NCI-H524 (cell line): Measurements from ENCODE around the gene LHPP.

Experiments used
- DNase-seq, 2 experiments: peaks; one replicate each; lab custom pipeline; 2025; lab: John Stamatoyannopoulos, UW

LHPP gene

DNA sequence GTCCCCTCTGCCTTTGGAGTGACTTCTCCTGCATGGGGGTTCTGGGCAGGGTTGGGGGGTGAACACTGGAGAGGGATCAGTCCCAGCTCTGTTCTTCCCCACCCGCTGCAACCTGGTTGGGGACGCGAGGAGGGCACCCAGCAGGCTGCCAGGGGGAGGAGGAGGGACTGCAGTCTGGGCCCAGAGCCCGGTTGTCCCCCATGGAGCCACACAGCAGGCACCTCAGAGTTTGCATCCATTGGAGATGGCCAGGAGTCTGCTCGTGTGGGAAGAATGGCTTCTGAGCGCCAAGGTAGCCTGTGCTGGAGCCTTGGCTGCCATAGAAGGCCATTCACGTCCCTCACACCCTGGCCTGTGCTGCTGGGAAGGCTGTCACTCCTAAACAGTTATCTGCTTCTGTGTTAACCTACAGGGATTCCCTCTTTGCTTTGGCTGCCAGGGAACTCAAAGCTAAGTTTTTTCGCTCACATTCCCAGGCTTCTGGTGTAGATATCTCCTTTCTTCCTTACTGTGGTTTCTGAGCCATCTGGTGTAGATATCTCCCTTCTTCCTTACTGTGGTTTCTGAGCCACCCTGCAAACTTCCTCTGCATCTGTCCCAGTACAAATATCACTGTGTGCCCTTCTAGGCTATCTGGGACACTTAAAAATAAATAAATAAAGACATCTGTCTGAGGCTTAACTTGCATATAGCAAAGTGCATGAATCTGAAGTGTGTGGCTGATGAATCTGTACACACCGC is 133.7 kb downstream of the LHPP start:
- DNase-seq, result no peak

DNA sequence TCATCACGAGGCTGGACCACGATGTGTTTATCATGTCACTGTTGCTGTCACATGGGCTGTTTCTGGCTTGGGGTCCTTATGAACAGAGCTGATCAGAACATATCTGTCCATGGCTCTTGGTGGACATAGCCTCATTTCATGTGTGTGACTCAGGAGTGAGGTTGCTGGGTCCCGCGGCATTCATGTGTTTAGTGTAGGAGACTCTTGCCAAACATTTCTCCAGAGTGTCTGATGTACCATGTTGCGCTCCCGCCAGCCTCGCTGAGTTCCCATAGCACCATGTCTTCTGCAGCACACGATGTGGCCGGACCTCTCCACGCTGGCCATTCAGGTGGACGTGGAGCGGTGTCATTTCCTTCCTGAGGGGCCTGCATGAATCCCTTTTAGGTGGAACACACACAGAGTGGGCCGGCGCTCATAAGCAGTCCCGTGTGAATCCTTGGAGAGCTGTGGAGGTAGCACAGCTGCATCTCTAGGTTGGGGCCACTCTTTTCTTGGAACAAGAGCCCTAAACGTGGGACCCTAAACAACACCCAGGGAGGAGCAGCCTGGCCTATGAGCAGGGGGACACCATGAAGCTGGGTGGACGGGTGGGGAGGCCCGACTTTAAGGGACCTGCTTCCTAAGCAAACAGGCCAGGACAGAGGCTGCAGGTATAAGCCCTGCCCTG is 134.6 kb downstream of the LHPP start:
- DNase-seq, result no peak

DNA sequence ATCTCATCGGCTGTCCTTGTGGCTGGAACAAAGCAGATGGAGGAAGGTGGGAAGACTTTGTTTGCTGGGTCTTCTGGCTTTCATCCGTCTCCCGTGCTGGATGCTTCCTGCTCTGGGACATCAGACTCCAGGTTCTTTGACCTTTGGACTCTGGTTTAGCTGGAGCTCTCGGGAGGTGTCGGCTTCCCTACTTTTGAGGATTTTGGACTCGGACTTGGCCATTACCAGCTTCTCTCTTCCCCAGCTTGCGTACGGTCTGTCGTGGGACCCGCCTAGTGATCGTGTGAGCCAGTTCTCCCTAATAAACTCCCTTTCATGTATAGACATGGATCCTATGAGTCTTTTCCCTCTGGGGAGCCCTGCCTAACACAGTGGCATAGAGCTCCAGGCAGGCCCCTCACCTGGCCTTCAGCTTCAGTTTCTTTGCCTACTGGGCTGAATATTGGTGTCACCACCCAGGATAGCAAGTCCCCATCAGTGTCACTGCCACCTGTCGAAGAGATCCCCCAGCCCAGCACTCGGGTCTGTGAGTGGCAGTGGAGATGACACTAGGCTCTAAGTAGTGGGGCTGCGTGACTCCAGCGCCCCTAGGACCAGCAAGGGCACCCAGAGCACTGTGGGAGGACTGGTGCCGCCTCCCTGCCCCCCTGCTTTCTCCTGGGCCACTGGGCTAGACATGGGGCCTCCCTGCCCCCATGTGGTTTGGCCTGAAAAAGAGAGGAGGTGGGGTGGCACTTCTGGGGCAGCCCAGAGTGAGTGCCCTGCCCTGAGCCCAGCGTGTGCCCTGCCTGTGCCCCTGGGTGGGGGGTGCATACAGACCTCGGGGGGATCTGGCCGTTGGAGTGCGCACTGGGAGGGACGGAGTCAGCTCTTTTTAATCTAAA is 135.6 kb downstream of the LHPP start:
- no peak for DNase-seq

DNA sequence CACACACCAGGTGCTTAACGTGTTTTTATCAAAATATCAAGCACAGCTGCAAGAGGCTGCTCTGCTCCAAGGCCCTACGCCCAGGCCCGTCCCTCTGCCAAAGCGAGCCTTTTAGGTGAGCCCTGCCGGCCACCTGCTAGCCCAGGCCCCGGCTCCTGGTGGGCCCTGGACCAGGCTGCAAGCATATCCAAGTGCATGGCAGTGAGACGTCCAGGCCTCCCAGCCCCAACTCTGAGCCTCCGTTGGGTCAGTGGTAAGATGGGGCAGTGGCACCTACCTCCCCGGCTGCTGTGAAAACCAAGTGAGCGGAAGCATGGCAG is 136.2 kb downstream of the LHPP start:
- DNase-seq, result no peak

DNA sequence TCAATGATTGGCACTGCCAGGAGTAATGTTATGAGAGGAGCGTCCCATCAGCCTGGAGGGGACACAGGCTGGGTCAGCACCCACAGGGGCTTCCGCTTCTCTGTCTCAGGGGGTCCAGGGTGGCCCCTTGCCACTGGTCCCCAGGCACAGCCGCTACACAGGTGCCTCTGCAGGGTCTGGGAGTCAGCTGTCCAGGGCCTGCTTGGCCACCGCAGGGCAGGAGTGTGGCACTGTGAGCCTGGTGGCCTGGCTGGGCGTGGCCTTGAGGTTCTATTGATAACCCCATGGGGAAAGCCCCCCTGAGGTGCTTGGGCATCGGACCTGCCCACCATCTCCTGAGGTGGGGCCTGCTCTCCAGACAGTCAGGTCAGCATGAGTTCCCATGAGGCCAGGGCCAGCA is 136.6 kb downstream of the LHPP start:
- DNase-seq, result no peak

DNA sequence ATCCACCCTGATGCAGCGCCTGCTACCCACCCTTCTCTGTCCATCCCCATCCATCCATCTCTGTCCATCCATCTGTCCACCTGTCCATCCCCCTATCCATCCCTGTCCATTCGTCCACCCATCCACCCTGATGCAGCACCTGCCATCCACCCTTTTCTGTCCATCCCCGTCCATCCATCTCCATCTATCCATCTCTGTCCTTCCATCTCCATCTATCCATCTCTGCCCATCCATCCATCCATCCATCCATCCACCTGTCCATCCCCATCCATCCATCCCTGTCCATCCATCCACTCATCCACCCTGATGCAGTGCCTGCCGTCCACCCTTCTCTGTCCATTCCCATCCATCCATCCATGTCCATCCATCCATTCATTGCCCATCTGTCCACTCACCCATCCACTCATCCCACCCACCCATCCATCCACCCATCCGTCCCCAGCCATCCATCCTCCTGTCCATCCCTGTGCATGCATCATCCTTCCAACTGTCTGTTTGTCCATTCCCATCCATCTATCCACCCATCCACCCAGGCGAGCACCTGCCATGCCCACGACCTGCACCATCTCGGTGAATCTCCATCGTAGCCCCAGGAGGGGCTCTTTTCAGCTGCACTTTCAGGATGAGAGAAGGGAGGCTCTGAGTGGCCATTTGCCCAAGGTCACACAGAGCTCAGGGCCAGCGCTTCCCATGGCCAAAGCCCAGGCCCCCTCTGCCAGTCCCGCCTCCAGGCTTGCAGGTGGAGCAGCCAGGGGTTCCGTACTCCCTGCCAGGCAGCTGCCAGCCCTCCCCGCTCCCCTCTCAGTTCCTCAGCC is 137.4 kb downstream of the LHPP start:
- no peak for DNase-seq

DNA sequence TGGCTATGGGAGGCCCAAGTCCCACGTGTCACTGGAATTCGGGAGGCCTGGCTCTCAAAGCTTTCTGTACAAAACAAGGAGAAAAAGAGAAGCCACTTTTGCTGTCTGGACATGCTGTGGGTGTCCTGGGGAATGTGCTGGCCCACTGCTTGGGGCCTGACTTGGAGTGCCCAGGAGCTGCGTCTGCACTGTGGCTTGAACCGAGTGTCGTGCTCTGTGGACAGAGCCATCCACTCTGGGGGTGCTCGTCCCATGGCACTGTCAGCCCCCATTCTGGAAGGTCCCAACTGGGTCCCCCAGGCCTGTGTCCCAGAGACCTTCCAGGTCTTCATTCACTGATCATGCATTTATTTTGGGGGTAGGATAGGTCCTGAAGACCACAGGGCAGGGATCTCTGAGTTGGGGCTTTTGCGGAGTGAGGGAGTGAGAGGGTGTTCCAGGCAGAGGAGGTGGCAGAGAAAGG is 138.0 kb downstream of the LHPP start:
- DNase-seq, result no peak

DNA sequence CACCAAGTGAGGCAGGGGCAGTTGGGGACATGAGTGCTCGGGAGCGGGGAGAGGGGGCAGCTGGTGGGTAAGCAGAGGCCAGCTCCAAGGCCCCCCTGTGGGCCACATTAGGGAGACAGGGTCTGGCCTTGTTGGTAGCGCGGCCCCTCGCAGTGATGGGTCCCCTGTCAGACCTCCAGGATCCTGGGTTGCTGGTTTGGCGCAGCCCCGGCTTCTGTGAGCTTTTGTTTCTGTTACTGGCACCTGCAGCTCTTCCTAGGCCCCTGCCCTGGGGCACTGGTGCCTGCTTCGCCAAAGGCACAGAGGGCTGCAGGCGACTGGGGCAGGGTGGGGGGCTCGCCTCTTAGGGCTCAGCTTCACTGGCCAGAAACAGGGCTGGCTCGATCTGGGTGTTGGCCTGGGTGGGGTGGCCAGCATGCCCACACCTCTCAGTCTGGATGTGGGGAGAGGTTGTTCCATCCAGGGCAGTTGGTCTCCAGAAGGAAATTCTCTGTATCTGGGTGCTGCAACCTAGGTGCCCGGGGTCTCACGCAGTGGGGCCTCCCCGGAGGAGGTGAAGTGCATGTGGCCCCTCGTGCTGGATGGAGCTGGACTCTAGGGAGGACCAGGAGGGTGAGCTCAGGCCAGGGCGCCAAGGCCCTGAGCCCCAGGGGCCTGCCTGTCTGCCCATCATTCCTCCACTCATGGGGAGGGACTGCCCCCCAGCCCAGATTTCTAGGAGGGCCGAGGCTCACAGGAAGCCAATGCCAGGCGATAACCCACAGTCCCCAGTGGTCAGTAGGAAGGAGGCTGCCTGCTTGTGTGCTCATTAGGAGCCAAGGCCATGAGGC is 138.6 kb downstream of the LHPP start:
- no peak for DNase-seq

DNA sequence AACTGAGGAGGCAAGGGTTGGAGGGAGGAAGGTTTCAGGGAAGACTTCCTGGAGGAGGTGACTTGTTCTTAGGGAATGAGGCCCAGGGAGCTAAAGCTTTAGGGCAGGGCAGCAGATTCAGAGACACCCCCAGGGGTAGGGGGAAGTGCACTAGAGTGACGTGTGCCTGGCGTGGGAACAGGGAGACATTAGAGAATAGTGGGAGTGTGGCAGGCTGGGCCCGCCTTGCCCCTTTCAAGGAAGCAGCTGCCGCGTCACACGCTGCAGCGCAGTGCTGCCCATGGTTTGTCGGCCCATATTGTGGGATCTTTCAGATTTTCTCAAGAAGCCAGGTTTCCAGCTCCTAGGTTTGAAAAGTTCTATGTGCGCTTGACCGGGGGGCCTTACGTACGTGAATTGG is 139.4 kb downstream of the LHPP start:
- DNase-seq, result no peak

DNA sequence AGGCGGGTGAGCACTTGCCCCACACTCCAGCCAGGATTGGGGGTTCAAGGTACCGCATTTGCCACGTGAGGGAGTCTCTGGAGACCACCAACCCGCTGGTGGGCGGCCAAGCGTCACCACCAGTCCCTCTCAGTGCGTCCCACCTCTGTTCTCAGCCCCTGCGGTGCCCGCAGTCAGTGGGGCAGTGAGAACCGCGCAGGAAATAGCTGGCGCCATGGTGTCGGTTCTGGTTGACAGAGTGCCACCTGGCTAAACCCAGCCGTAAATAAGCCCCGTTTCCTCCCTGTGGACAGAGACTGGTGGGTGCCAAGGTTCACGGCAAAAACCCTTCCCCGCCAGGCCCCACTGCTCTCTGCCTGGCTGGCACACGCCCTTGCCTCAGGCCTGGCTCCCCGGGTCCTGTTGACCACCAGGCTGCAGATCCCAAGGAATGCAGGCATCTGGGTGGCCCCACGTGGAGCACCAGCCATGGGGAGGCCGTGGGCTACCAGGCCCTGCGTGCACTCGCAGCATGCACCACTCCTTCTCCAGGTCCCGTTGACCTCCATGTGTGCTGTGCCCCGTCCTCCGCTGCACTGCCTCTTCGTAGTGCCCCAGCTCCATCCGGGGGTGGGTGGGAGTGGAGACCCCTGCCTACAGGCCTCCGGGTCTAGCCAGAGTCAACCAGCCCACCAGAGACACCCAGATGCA is 140.0 kb downstream of the LHPP start:
- no peak for DNase-seq

DNA sequence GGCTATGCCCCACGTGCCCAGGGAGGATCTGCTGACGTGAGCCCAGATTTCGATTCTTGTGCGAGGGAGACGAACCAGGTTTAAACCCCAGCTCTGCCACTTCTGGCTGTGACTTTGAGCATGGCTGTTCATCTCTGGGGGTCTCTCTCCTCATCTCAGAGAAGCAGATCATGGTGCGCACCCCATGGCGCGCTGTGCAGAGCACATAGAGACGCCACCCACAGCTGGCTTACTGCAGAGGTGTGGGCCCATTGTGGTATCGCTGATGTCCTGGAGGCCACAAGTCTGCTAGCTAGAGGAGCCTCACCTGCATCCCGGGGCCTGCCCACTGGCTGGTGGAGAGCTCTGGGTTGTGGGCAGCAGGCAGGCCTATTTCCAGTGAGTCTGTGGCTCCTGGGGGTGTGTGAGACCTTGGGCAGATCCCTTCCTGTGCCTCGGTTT is 140.5 kb downstream of the LHPP start:
- DNase-seq, result no peak

DNA sequence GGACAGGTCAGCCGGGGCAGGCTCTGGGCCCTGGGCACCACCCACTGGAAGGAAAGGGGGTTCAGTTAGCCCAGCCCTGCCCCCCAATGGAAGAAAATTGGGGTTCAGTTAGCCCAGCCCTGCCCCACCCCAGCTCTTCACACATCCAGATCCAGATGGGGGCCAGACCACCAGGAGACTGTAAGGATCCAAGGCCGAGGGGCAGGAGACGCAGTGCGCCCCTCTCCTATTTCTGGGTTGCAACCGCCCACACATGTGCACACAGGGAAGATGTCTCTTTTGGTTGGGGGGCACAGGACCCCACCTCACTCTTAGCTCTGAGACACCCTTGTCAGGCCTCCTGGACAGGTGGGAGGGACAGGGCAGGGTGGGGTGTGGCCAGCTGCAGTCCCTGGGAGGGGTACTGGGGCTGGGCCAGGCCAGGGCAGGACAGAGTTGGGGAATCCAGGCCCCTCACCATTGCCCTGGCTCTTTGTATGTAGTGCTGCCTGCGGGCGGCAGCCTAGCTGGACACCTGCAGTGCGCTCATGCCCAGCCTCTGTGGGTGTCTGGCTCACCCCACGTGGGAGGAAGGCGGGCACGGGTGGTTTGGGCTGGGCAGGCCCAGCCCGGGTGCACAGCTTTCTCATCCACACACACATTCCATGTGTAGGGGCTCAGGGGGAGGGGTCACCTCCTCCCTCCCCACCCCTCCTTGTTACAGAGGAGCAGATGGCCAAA is 141.2 kb downstream of the LHPP start:
- peak in 1 of 2 experiments; percentile 6 for DNase-seq

DNA sequence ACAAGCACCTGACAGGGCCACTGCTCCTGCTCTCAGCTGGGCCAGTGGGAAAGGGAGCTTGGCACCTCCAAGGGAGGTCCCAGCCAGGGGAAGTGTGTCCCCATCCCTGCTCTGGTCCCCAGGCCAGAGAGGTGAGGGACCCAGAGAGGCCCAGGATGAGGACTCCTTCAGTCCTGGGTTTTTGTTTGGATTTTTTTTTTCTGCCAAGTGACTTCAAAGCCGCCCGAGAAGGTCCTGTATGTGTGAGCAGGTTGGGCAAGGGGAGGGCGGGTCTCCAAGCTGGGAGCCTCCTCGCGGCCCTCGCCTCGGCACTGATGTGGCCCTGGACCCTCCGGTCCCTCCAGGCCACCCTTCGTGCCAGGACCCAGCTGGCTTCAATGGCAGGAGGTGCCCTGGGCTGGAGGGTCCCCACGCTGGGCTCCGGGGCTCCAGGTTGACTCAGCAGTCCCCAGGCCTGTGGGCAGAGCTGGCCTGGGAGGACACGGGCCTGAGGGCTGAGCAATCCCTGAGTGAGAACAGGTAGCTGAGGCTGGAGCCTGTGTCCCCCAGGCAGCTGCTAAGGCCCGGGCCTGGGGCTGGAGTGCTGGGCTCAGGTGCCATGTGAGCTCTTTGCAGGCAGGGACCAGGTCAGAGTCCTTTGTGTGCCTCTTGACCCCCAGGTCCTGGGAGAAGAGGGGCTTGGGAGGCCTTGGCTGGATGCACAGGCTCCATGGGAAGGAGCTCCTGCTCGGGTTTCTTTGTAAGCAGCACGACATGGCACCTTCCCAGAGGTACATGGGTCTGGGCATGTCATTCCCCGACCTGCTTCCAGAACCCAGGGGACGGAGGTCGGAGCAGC is 142.0 kb downstream of the LHPP start:
- no peak for DNase-seq

DNA sequence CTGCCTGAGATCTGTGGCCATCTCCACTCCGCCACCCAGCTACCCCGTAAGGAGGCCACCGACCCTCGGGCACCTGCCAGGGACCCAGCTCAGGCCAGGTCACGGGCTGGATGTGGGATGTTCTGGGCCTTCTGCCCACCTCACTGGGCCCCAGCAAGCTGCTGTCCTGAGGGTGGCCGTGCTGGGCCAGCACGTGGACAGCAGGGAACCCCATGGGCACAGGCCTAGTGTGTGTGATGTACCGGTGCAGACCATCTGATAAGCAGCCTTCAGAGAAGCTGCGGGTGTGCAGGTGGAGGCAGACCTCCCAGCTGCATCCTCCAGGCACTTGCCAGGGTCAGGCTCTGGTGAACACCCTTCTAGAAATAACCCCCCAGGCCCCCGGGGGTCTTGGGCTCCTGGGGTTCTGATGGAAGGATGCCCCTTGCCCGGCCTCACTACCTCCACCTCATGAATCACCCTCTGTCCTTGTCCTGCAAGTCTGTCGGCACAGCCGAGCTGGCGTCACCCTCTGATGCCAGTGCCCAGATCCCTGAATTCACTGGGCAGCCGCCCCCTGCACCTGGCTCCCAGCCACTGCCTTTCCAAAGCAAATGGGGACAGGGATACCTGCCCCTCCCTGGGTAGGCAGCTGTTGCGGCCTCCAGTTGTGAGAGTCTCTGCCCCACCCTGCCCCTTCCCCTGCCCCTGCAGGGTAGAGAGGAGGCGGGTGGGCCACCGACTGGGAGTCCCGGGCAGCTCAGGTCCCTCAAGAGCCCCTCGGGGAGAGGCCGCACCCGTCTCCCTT is 142.8 kb downstream of the LHPP start:
- DNase-seq, result no peak

DNA sequence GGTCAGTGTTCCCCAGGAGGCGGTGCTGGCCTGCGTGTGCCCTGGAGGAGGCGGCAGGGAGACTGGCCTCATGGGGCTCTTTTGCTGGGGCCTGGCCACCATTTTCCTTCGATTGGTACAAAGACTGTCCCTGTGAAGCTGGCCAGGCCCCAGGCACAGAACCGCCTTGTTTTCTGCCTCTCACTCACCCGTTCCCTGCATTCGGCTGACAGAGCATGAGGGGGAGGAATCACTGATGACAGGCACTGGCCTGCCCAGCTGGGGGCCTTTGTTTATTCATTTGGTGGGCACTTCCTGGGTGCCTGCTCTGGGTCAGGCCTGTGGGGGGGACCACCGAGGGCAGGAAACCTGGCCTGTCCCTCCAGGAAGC is 143.4 kb downstream of the LHPP start:
- no peak for DNase-seq

DNA sequence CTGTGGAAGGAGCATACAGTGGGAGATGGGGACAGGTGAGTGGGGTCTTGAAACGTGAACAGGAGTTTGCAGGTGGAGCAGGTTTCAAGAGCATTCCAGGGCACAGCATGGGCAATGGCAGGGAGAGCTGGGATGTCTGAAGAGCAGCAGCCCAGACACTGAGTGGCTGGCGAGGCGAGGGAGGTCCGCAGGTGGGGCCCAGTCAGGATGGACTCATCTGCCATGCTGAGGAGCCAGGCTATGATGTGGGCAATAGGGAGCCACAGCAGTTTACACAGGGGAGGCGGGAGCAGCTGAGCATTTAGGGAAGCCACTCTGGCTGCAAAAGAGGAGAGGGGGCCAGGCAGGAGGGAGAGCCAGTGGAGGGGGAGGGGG is 143.8 kb downstream of the LHPP start:
- DNase-seq, result no peak

DNA sequence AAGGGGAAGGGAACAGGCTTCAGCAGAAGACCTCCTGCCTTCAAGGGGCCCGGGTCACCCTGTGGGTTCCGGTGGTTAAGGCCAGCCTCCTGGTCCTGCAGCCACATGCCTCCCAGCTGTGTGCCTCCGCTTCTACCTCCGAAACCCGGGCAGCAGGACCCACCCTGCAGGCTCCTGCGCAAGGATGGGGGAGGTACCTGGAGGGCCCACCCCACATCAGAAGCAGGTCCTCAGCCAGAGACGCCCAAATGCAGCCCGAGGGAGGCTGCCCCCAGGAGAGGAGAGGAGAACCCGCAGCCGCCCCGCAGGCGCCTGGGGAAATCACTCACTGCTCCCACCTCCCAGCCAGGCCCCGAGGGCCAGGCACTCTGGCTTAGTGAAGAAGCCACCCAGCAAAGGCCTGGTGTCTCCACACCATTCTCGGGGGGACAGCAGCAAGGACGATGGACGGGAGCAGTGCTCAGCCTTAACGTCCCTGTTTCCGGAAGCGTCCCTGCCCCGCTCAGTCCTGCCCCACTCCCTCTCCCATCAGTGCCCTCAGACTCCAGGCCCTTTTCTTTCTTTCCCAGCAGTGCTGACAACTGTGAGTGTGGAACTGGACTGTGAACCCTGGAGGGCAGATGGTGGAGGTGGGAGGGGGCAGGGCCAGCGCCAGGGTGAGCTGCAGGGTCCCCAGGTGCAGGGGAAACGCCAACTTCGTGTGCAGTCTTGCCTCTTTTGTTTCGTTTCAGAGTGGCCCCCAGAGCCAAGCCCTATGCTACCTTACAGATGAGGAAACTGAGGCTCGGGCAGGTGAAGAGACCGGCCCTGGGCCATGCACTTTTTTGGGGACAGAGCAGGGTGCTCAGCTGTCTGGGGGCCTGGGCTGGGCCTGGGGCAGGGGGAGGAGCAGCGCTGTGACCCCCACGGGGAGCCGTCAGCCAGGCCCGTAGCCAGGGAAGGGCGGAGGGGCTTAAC is 144.5 kb downstream of the LHPP start:
- DNase-seq, result no peak
